Lung microvascular endothelial cell (primary cell): ENCODE results near the gene ITSN1. TPM values are rescaled to one million over a fixed set of nuclear protein-coding genes. Genes with fewer than 3 reads are reported as not detected.
"Not testable (repeated sequence)": the region's sequence is repeated elsewhere in the genome, so short reads cannot be mapped to it uniquely, and the experiment has no call there.

Experiments
- DNase-seq, 2 donors: peaks; one replicate each; pipeline versions ENCODE4 v3.0.0 to v3.0.0-alpha.2; 2010; ENCODE audit warnings: low read depth in 2 of 2
- total RNA-seq: library from RNA; depleted of rRNA; stranded (reverse); fragments of >200 nt; gene quantifications from 2 replicates; pipeline ENCODE4 v1.2.1, GENCODE V29; 2014

ITSN1 gene
- total RNA-seq, 1 donor from 2014 or later: 40.5 TPM

DNA sequence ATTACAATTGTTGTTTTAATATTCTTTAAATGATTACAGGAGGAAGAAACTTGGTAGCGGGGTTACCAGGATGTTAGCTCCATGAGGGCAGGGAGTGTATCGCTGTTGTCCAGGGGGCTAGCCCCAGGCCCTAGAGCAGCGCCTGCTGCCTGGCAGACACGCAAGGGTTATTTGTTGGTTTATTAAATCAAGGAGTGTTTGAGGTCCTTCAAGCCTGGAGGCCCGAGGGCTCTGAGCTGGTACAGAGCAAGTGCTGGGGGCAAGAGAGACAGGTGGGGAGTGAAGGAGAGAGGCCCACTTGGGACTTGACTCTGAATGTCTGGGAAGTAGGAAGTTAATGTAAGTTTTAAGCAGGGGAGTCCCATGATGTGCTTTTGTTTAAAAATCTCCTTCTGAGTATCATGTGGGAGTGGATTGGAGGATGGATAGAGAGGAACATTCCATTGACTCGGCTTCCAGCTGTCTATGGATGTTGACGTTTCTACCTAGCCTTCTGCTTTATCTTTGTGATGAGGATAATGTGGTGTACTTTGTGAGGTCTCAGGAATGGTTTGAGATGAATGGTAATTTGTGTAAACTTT is 8.7 kb downstream of the ITSN1 start:
- DNase-seq: no peak

GRCh38 chr21:33651965-33652680 is 9.8 kb downstream of the ITSN1 start:
- DNase-seq: no peak

DNA sequence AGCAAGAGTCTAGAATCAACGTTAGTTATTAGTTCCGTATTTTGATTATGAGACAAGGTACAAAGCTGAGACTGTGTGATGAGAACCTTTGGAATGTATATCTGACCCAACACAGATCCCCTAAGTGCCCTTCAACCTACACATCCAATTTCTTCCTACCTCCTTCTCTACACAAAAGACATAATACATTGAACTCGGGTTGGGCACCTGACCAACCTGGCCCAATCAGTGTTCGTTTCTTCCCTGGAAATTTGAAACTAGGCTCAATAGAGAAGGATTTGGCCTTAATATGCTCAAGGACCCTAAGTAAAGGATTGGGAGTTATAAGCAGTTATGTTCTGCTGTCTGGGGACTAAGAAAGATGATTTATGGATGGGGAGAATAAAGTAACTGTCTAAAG is 12.1 kb downstream of the ITSN1 start:
- no peak for DNase-seq

DNA sequence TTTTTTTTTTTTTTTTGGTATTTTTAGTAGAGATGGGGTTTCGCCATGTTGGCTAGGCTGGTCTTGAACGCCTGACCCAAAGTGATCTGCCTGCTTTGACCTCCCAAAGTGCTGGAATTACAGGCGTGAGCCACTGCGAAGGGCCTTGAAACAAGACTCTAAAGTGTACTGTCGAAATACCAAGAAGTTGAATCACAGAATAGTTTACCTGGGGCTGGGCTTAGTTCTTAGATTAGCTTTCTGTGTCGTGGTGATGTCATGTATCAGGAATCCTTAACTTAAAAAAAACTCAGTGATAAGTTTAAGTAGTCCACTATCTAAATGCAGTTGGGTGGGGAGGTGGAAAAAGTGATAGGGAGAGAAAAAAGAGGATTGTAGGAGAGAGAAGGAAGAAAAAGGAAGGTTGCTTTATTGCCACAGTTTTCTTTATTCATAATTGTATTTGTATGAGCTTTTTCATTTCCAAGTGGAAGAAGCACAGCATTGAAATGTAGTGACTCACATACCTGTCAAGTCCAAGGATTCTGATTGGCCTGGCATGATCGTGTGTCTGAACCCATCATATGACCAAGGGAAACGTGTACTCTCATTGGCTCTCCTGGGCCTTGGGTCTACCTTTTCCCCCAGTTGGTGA is 13.4 kb downstream of the ITSN1 start:
- DNase-seq: peak; percentile 38 to 85

DNA sequence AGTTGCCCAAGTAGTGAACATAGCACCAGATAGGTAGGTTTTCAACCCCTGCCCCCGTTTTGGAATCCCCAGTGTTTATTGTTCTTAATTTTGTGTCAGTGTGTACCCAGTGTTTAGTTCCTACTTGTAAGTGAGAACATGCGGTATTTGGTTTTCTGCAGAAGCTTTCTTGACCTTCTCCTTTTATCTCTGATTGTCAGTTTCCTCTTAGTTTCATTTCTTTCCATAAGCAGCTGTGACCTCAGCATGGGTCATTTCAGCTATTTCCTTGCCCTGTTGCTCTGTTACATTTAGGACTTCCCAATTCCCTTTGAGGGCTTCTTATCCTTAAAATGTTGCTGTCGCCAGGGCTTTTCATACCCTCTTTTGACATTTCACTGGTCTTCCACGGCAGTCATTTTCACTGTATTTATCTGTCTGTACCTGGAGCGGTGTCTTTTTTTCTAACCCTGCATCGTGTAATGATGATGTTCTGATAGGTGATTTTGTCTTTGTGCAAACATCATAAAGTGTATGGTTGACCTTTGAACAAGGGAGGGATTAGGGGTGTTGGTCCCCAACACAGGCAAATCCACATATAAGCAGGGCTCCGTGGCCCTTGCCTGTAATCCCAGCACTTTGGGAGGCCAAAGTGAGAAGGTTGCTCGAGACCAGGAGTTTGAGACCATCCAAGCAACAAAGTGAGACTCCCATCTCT is 15.0 kb downstream of the ITSN1 start:
- peak; percentile 45 to 85 for DNase-seq

- no peak for DNase-seq
These were observed 16.7 kb downstream of the ITSN1 start for GRCh38 chr21:33658919-33659567.

DNA sequence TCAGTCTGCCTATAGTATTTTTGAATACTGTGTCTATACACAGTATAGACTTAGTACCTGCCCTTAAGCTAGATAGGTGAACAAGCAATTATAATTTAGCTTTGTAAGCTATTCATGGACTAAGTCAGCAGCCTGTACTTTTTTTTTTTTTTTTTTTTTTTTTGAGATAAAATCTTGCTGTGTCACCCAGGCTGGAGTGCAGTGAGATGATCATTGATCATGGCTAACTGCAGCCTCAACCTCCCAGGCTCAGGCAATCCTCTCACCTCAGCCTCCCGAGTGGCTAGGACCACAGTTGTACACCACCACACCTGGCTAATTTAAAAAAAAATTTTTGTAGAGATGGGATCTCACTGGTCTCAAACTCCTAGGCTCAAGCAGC is 17.3 kb downstream of the ITSN1 start:
- no peak for DNase-seq

GRCh38 chr21:33660406-33660805 is 18.1 kb downstream of the ITSN1 start:
- DNase-seq: no peak

DNA sequence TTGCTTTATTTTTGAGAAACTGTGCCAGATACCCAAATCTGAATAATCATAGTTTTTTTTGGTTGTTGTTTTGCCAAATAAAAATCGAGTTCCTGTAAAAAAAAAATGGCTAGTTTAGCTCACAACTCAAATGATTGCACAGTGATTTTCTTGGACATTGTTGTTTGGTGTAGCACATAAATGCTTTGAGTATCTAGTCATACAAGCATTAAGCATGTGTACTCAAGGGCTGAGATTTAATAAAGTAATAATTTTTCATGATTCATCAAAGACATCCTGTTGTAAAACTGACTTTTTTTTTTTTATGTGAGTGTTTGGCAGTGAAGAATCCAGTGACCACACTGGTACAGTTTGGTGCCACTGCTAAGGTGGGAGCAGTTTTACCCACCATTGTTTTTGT is 18.8 kb downstream of the ITSN1 start:
- DNase-seq: peak in 1 of 2 donors; percentile 36

DNA sequence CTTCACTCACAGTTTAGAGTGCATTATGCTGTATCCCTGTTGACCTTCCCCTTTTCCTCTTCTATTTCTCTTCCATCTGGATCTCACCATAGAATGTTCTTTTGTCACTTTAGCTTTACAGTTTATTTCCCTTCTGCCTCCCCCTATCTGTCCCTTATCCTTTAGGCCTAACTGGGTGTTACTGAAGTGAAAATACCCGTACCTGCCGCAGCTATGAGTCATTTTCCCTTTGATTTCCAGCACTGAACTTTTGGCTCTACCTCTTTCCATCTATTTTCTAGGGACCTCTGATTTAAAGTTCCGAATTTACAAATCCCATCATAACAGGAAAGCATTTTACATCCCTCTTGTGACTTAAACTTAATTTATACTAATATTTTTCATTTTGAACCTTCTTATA is 19.7 kb downstream of the ITSN1 start:
- DNase-seq: peak in 1 of 2 donors; percentile 61

- no peak for DNase-seq
These were observed 20.9 kb downstream of the ITSN1 start for GRCh38 chr21:33663241-33663640.

GRCh38 chr21:33664135-33664534 is 21.8 kb downstream of the ITSN1 start:
- no peak for DNase-seq

DNA sequence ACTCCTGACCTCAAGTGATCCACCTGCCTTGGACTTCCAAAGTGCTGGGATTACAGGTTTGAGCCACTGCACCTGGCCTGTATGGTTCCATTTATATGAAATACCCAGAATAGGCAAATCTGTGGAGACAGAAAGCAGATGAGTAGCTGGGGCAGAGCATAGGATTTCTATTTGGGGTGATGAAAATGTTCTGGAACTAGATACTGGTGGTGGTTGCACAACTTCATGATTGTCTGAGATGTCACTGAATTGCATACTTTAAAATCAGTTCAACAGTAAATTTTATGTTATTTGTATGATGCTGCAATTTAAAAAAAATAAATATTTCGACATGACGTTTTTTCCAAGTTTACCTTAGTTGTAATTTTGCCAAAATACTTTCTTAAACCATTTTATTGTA is 23.9 kb downstream of the ITSN1 start:
- DNase-seq: no peak

GRCh38 chr21:33667636-33668035 is 25.3 kb downstream of the ITSN1 start:
- DNase-seq: no peak

DNA sequence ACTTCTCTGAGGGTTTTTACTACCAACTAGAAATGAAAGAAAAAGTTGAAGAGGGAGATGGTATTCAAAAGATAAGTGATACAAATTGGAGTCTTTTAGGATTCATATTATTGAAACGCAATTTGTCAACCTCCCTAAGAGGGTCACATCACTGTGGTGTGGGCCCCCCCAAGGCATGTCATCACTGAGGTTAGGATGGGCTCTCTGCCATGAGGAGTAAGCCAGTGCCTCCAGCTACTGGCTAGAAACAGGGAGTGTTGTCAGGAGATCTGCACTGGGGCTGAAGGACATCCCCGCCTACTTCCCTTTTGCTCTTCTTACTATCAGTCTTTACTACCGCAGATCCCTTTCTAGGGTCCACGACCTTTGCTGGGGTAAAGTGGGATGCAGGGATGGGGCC is 25.9 kb downstream of the ITSN1 start:
- no peak for DNase-seq

DNA sequence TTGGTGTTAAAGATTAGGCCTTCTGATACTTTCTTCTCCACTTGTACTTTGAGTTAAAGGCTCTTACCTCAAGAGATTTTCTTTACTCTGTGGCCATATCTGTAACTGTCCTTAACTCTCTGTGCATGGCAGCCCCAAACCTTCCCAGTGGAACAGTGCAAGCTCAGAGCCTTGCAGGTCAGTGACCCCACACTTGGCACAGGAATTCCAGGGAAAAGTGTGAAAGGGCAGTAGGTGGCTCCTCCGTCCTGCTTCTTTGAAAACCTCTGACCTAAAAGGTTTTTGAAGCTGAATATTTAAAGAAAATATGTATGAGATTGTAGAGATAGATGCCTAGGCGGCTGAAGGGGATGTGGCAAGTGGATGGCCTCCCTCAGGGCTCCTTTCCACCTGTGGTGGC is 26.3 kb downstream of the ITSN1 start:
- no peak for DNase-seq

GRCh38 chr21:33670076-33670978 is 28.0 kb downstream of the ITSN1 start:
- DNase-seq: no peak

GRCh38 chr21:33673473-33673872 is 31.2 kb downstream of the ITSN1 start:
- DNase-seq: no peak

DNA sequence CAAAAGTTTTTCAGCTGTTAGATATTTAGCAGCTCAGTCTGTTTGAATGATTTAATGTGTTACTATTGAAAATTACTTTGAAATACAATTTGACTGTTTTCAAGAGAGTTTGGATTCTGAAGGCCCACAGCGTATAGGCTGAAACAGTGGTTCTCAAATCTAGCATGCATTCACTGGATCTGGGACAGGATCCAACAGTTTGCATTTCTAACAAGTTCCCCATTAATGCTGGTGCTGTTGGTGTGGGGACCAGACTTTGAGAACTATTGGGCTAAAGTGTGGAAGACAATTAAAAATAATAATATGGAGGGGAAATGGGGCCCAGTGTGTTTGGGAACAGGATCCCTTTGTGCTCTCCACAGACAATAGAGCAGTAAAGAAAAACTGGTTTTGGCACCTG is 31.9 kb downstream of the ITSN1 start:
- DNase-seq: peak in 1 of 2 donors; percentile 14

DNA sequence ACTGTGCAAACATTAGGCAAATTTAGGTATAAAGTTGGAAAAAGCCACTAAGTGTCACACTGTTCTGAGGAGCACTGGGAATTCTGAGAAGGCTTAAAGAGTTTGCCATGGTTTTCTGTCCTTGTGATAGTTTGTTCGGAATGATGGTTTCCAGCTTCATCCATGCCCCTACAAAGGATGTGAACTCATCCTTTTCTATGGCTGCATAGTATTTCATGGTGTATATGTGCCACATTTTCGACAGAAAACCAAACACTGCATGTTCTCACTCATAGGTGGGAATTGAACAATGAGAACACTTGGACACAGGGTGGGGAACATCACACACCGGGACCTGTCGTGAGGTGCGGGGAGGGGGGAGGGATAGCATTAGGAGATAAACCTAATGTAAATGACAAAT is 34.4 kb downstream of the ITSN1 start:
- DNase-seq: not testable (repeated sequence)

DNA sequence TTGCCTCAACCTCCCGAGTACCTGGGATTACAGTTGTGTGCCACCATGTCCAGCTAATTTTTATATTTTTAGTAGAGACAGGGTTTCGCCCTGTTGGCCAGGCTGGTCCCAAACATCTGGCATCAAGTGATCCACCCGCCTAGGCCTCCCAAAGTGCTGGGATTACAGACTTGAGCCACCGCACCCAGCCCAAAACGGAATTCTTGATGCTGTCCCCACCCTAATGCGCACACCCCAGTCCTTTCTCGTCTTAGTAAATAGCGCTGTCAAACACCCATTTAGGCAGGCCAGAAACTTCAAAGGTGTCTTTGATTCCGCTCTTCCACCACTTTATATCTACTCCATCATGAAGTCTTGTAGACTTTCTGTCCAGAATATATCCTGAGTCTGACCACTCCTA is 35.1 kb downstream of the ITSN1 start:
- no peak for DNase-seq
